Activated T-helper 2 cell treated with anti-CD3 and anti-CD28 coated beads, Interferon-gamma antibody, Interleukin-2, Interleukin-4, amounts not matched to agents 10 μg/mL and 5 μg/mL and 100 μg/mL, durations not matched to agents 14 hours and 24 hours and 36 hours (primary cell): ENCODE data around the gene DRC7. TPM values are rescaled to one million over a fixed set of nuclear protein-coding genes. Genes with fewer than 3 reads are reported as not detected.

Experiments used
- DNase-seq: peaks from one replicate; pipeline ENCODE4 v3.0.0; 2021; ENCODE audit warnings: low spot score
- H3K27ac Mint-ChIP-seq: one replicate; pipeline ENCODE4 v1.8.0; 2021; ENCODE audit warnings: mixed read lengths
- H3K27me3 Mint-ChIP-seq: one replicate; pipeline ENCODE4 v1.8.0; 2021; ENCODE audit warnings: low read depth, mixed read lengths
- H3K36me3 Mint-ChIP-seq: one replicate; pipeline ENCODE4 v1.8.0; 2021; ENCODE audit warnings: low read depth, mixed read lengths
- H3K4me1 Mint-ChIP-seq: one replicate; pipeline ENCODE4 v1.8.0; 2021; ENCODE audit warnings: low read depth, mixed read lengths
- H3K4me3 Mint-ChIP-seq: one replicate; pipeline ENCODE4 v1.8.0; 2021; ENCODE audit warnings: low read depth, mild to moderate bottlenecking, moderate library complexity, mixed read lengths
- H3K9me3 Mint-ChIP-seq: one replicate; pipeline ENCODE4 v1.8.0; 2021; ENCODE audit warnings: mixed read lengths
- intact Hi-C: fragments of 100-400 bp; cut with micrococcal nuclease; formaldehyde crosslinking; loops from one replicate; pipeline ENCODE4 v1.15.1; 2023
- total RNA-seq: library from RNA; stranded (reverse); gene quantifications from 2 replicates; pipeline ENCODE4 v1.2.3, GENCODE V29; 2022

Gene DRC7
- total RNA-seq = not detected in 2 replicates

DNA sequence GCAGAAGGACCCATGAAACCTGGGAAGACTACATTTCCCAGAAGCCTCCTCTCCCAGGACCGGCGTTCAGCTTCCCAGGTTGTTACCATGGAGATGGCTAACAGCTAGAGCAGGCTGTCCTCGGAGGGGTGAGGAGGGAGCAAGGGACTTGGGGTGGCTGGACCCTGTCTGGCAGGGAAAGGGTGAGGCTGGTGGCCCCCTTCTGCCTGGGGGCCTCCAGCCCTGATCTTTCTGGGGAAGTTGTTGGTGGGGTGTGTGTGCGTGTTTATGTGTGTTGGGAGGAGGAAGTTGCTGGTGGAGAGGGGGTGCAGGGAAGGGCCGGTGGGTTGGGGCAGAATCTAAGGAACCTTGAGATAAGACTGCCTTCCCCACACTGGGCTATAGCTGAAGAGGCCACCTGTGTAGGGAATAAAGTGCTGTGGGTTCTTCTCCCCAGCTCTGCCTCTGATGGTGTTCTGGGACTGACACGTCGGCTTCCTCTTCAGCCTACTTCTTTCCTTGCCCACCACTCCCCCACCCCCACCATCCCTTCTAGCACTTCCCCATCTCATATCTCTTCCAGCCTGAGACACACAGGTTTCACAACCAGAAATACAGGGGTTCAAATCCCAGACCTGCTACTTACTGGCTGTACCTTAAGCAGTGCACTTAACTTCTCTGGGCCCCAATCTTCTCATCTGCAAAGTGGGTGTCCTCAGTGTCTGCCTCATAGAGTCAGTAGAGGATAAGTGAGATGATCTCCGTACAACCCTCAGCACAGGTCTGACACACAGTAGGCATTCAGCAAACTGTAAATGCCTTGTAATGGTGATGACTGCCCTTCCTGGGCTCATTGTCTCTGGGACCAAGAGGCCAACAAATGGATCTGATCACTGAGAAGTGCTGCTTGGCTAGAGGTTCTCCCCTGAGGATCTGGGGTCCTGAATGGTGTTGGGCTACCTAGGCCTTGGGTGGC, at the start of gene DRC7:
DRC7 (plus strand) TSS at position 82 of the 955 bp plus-strand sequence. CDS start 3,144 bp downstream, outside the sequence.
- Mint-ChIP-seq H3K4me3 (no peak within 1 kb of the TSS), H3K9me3 (no peaks in the 10 kb centered on the region), H3K27me3 (peaks cover 8% of the 10 kb centered on the region), H3K4me1 (peaks cover 11% of the 10 kb centered on the region), H3K36me3 (no peaks in the 10 kb centered on the region), H3K27ac (no peak within 1 kb of the TSS)
- intact Hi-C loops = no loop called here
- no peak for DNase-seq

- DNase-seq = no peak
- H3K36me3 Mint-ChIP-seq = no peaks in the 10 kb centered on the region
- no peak overlapping the region for H3K4me3 Mint-ChIP-seq
- H3K27me3 Mint-ChIP-seq = peaks cover 9% of the 10 kb centered on the region
- intact Hi-C loops = loop anchor here (5.0 kb wide), 1 partner anchor 77 kb away; no protein-coding TSS in a partner anchor
- no peaks in the 10 kb centered on the region for H3K9me3 Mint-ChIP-seq
- H3K4me1 Mint-ChIP-seq = peaks cover 16% of the 10 kb centered on the region
- H3K27ac Mint-ChIP-seq = no peak overlapping the region
Measured at GRCh38 chr16:57645169-57645568, 49.4 kb upstream of the DRC7 start.

DNA sequence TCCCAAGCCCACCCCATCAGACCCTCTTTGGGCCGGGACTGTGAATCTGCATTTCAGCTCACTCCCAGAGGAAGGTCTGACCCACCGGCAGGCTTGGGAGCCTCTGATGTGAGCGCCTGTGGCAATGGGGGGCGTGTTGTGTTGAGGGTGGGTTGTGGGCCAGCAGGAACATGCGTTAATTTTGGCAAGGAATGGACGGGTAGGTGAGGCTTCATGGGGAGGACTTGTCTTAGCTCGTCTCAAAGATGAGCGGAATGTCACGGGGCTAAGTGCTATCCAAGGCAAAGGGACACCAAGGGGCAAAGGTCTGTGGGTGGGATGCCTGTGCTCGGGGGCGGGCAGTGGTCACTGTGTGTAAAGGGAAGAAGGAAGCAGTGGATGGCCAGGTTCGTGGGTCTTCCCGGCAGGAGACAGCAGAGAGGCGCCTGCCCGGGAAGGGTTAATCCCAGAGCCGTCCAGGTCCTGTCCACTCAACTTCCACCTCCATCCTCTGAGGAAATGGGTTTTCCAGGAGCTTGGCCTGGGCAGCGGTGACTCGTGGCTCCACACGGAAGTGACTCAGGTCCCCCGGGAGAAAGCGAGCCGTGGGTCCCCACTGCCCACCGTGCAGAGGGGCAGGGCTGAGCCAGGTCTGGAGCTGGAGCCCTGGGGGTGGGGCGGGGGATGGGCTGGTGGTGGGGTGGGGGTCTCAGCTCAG, 48.8 kb upstream of the DRC7 start:
- DNase-seq = no peak
- Mint-ChIP-seq H3K27me3 (peaks cover 2% of the 10 kb centered on the region), H3K4me3 (no peak overlapping the region), H3K36me3 (no peaks in the 10 kb centered on the region), H3K4me1 (peaks cover 16% of the 10 kb centered on the region), H3K9me3 (no peaks in the 10 kb centered on the region), H3K27ac (peak overlapping the region; percentile 9)
- intact Hi-C loops = loop anchor here (5.0 kb wide), 1 partner anchor 76 kb away; no protein-coding TSS in a partner anchor

DNA sequence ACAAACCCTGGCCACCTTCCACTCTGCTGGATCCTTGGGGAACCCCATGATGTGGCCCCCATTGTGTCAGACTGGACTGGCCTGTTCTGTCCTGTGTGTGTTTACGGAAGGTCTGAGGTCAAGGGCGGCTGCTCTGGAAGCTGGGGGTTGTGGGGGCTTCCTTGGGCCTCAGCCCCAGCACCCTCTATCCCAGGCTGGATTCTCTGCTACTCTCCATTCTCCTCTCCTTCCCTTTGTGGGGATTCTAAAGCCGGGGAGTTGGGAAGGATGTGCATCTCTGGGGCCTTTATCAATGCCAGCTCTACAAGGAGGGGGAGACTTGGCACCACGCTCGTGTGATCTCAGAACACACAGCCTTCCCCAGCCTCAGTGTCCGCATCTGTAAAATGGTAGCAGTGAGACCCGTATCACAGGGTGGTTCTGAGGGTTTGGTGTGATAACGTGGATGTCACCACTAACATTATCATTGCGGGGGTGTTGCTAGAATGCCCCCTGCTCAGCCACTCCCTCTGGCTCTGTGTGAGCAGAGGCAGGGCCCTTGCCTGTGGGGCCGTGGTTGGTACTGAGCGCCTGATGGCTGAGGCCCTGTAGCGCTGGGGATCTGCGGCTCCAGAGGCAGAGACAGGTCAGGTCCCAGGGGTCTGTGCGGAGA, 48.1 kb upstream of the DRC7 start:
- peaks cover 2% of the 10 kb centered on the region for H3K27me3 Mint-ChIP-seq
- peaks cover 17% of the 10 kb centered on the region for H3K4me1 Mint-ChIP-seq
- H3K9me3 Mint-ChIP-seq = no peaks in the 10 kb centered on the region
- H3K36me3 Mint-ChIP-seq = no peaks in the 10 kb centered on the region
- intact Hi-C loops = loop anchor here (5.0 kb wide), 1 partner anchor 76 kb away; no protein-coding TSS in a partner anchor
- no peak overlapping the region for H3K27ac Mint-ChIP-seq
- H3K4me3 Mint-ChIP-seq = no peak overlapping the region
- no peak for DNase-seq

DNA sequence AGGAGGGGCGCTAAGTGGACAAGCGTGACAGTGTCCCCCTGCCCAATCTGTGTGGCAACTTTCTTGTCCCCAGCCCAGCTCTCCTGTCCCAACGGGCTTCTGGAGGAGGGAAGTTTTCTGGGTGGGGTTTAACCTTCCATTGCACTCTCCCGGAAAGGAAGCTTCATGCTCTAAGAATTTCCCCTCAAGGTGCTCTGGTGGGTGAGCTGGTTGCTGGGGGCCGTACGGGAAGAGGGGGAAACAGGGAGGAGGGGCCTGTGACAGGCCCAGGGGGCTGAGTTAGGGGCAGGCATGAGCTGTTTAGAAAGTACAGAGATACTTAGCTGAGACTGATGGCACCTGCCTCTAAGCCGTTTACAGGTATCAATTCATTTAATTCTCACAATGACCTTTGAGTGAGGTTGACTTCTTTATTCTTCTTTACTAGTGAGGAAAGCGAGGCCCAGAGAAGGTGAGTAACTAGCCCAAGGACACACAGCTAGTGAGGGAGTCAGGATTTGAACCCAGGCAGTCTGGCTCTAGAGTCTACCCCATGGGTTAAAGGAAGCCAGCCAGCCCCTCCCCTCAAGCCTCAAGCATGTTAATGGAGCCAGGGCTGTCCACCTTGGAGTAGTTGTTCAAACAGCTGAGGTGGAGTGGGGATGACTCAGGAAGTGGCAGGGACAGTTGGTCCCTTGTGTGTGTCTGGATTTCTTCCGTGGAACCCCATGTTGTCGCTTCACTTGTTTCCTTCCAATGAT, 47.3 kb upstream of the DRC7 start:
- peaks cover 2% of the 10 kb centered on the region for H3K27me3 Mint-ChIP-seq
- H3K4me3 Mint-ChIP-seq = no peak overlapping the region
- H3K4me1 Mint-ChIP-seq = peaks cover 23% of the 10 kb centered on the region
- no peaks in the 10 kb centered on the region for H3K36me3 Mint-ChIP-seq
- intact Hi-C loops = loop anchor here (5.0 kb wide), 1 partner anchor 75 kb away; no protein-coding TSS in a partner anchor
- H3K27ac Mint-ChIP-seq = no peak overlapping the region
- H3K9me3 Mint-ChIP-seq = no peaks in the 10 kb centered on the region
- no peak for DNase-seq

GRCh38 chr16:57648125-57648524, 46.5 kb upstream of the DRC7 start:
- no peaks in the 10 kb centered on the region for H3K36me3 Mint-ChIP-seq
- no peak for DNase-seq
- no peak overlapping the region for H3K27ac Mint-ChIP-seq
- no peaks in the 10 kb centered on the region for H3K9me3 Mint-ChIP-seq
- no peak overlapping the region for H3K4me3 Mint-ChIP-seq
- peaks cover 23% of the 10 kb centered on the region for H3K4me1 Mint-ChIP-seq
- peaks cover 2% of the 10 kb centered on the region for H3K27me3 Mint-ChIP-seq
- intact Hi-C loops = loop anchor here (2.0 to 5.0 kb wide), 2 partner anchors 39 to 74 kb away; no protein-coding TSS in a partner anchor

- peak; percentile 80 for DNase-seq
- no peak overlapping the region for H3K4me3 Mint-ChIP-seq
- no peaks in the 10 kb centered on the region for H3K36me3 Mint-ChIP-seq
- no peaks in the 10 kb centered on the region for H3K9me3 Mint-ChIP-seq
- peaks cover 2% of the 10 kb centered on the region for H3K27me3 Mint-ChIP-seq
- H3K4me1 Mint-ChIP-seq = peaks cover 23% of the 10 kb centered on the region
- H3K27ac Mint-ChIP-seq = peak overlapping the region; percentile 48
- intact Hi-C loops = loop anchor here (1.0 to 5.0 kb wide), 5 partner anchors 40 to 73 kb away; no protein-coding TSS in a partner anchor
Measured at GRCh38 chr16:57648581-57649442, 45.8 kb upstream of the DRC7 start.

- no peak overlapping the region for H3K27ac Mint-ChIP-seq
Measured at GRCh38 chr16:57649443-57649751, 45.2 kb upstream of the DRC7 start.

DNA sequence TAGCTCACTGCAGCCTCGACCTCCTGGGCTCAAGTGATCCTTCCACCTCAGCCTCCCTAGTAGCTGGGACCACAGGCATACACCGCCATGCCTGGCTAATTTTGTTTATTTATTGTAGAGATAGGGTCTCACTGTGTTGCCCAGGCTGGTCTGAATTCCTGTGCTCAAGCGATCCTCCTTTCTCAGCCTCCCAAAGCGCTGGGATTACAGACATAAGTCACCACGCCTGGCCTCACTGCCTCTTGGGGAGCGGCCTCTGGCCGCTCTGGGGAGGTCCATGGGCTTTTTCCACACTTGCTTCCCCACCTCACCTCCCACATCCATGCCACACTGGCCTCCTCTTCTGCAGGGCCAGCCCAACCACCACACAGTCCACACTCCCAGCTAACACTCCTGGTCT, 44.8 kb upstream of the DRC7 start:
- H3K36me3 Mint-ChIP-seq = no peaks in the 10 kb centered on the region
- H3K27ac Mint-ChIP-seq = no peak overlapping the region
- no peaks in the 10 kb centered on the region for H3K9me3 Mint-ChIP-seq
- peaks cover 23% of the 10 kb centered on the region for H3K4me1 Mint-ChIP-seq
- DNase-seq = no peak
- H3K4me3 Mint-ChIP-seq = no peak overlapping the region
- intact Hi-C loops = loop anchor here (1.0 to 5.0 kb wide), 5 partner anchors 41 to 74 kb away; no protein-coding TSS in a partner anchor
- H3K27me3 Mint-ChIP-seq = peaks cover 2% of the 10 kb centered on the region

More at GRCh38 chr16:57649443-57649751, 45.2 kb upstream of the DRC7 start:
- no peak for DNase-seq
- Mint-ChIP-seq H3K36me3 (no peaks in the 10 kb centered on the region), H3K27me3 (peaks cover 2% of the 10 kb centered on the region), H3K4me1 (peaks cover 23% of the 10 kb centered on the region), H3K9me3 (no peaks in the 10 kb centered on the region), H3K4me3 (no peak overlapping the region)
- intact Hi-C loops = loop anchor here (1.0 to 5.0 kb wide), 5 partner anchors 41 to 73 kb away; no protein-coding TSS in a partner anchor

GRCh38 chr16:57651344-57652333, 43.0 kb upstream of the DRC7 start:
- peak; percentile 33 for DNase-seq
- Mint-ChIP-seq H3K36me3 (no peaks in the 10 kb centered on the region), H3K27me3 (peaks cover 2% of the 10 kb centered on the region), H3K9me3 (no peaks in the 10 kb centered on the region), H3K4me3 (no peak overlapping the region), H3K27ac (no peak overlapping the region), H3K4me1 (peaks cover 23% of the 10 kb centered on the region)
- intact Hi-C loops = no loop called here
